MM.1S (cell line): ENCODE measurements around the gene NXPH1.

Source experiments
- DNase-seq: peaks from one replicate; pipeline ENCODE4 v3.0.0-alpha.2; 2015
- H2AFZ ChIP-seq: fragments of 300-600 bp; sonication (generic); 2 replicates; pipeline ENCODE4 v1.6.0; 2016; ENCODE audit warnings: antibody characterized with exemption, low read length
- H3F3A ChIP-seq: fragments of 300-600 bp; sonication (generic); 2 replicates; pipeline ENCODE4 v1.6.1; 2016; ENCODE audit warnings: mild to moderate bottlenecking, antibody characterized with exemption, low read length, moderate library complexity, mixed read lengths; ENCODE audit not compliant: insufficient read depth
- H3K27ac ChIP-seq: fragments of 300-600 bp; sonication (generic); 2 replicates; pipeline ENCODE4 v1.5.1; 2016; ENCODE audit warnings: mild to moderate bottlenecking, low read length
- H3K27me3 ChIP-seq: fragments of 300-600 bp; sonication (generic); replicated peaks from 2 replicates; pipeline ENCODE4 v1.6.0; 2016; ENCODE audit warnings: low read length; ENCODE audit not compliant: insufficient read depth
- H3K36me3 ChIP-seq: fragments of 300-600 bp; sonication (generic); replicated peaks from 2 replicates; pipeline ENCODE4 v1.6.1; 2016; ENCODE audit warnings: mild to moderate bottlenecking, low read length, mixed read lengths; ENCODE audit not compliant: insufficient read depth
- H3K4me1 ChIP-seq: fragments of 300-600 bp; sonication (generic); 2 replicates; pipeline ENCODE4 v1.6.1; 2016; ENCODE audit warnings: low read length, mixed read lengths
- H3K4me2 ChIP-seq: fragments of 300-600 bp; sonication (generic); 2 replicates; pipeline ENCODE4 v1.6.0; 2016; ENCODE audit warnings: low read depth, low read length
- H3K4me3 ChIP-seq: fragments of 300-600 bp; sonication (generic); 2 replicates; pipeline ENCODE4 v1.5.1; 2016; ENCODE audit warnings: low read length, mixed read lengths
- H3K79me2 ChIP-seq: fragments of 300-600 bp; sonication (generic); 2 replicates; pipeline ENCODE4 v1.6.1; 2016; ENCODE audit warnings: mixed run types, low read length, mixed read lengths
- H3K9ac ChIP-seq: fragments of 300-600 bp; sonication (generic); 2 replicates; pipeline ENCODE4 v1.6.1; 2016; ENCODE audit warnings: low read length, mixed read lengths
- H3K9me2 ChIP-seq: fragments of 300-600 bp; sonication (generic); replicated peaks from 2 replicates; pipeline ENCODE4 v1.6.1; 2016; ENCODE audit warnings: mild to moderate bottlenecking, low read length, mixed read lengths; ENCODE audit not compliant: insufficient read depth
- H3K9me3 ChIP-seq: fragments of 300-600 bp; sonication (generic); replicated peaks from 2 replicates; pipeline ENCODE4 v1.6.1; 2016; ENCODE audit warnings: mild to moderate bottlenecking, low read length, mixed read lengths; ENCODE audit not compliant: insufficient read depth
- H4K20me1 ChIP-seq: fragments of 300-600 bp; sonication (generic); 2 replicates; pipeline ENCODE4 v1.6.1; 2016; ENCODE audit warnings: mild to moderate bottlenecking, low read length, moderate library complexity, mixed read lengths; ENCODE audit not compliant: insufficient read depth
- CTCF ChIP-seq: fragments of 300-600 bp; sonication (generic); IDR thresholded peaks from 2 replicates; pipeline ENCODE4 v1.5.1; 2016; ENCODE audit warnings: antibody characterized with exemption, low read length, mixed read lengths
- EZH2 ChIP-seq: fragments of 300-600 bp; sonication (generic); optimal IDR thresholded peaks from 2 replicates; pipeline ENCODE3; 2017; ENCODE audit warnings: low read depth, mild to moderate bottlenecking, antibody characterized with exemption, low read length, mixed read lengths
- EZH2phosphoT487 ChIP-seq: fragments of 300-600 bp; sonication (generic); IDR thresholded peaks from 2 replicates; pipeline ENCODE4 v1.6.1; 2018; ENCODE audit warnings: antibody characterized with exemption, low read length

The NXPH1 gene

GRCh38 chr7:8669501-8669851 lies 236.1 kb downstream of the NXPH1 start:
- no peak for DNase-seq
- no peak overlapping the region for H3K4me3 ChIP-seq
- H3K4me2 ChIP-seq: no peak overlapping the region
- no peaks in the 10 kb centered on the region for H4K20me1 ChIP-seq
- no peak for TF ChIP-seq EZH2
- no peak for TF ChIP-seq EZH2phosphoT487
- no peak for TF ChIP-seq CTCF
- no peaks in the 10 kb centered on the region for H3K27me3 ChIP-seq
- H3K27ac ChIP-seq: no peak overlapping the region
- H3K9me3 ChIP-seq: no peaks in the 10 kb centered on the region
- no peaks in the 10 kb centered on the region for H3K9me2 ChIP-seq
- no peaks in the 10 kb centered on the region for H3K36me3 ChIP-seq
- no peaks in the 10 kb centered on the region for H3K79me2 ChIP-seq
- H3K4me1 ChIP-seq: no peaks in the 10 kb centered on the region
- no peaks in the 10 kb centered on the region for H3F3A ChIP-seq
- H2AFZ ChIP-seq: no peak overlapping the region
- H3K9ac ChIP-seq: no peak overlapping the region

- Histone ChIP-seq H3K9me2 (no peaks in the 10 kb centered on the region), H3K9ac (no peak overlapping the region), H3K9me3 (no peaks in the 10 kb centered on the region), H3F3A (no peaks in the 10 kb centered on the region), H4K20me1 (no peaks in the 10 kb centered on the region), H3K27ac (no peak overlapping the region), H3K4me3 (no peak overlapping the region), H3K79me2 (no peaks in the 10 kb centered on the region), H3K27me3 (no peaks in the 10 kb centered on the region), H3K36me3 (no peaks in the 10 kb centered on the region), H3K4me2 (peak overlapping the region; percentile 34), H2AFZ (0 out of 2 replicates have a peak overlapping the region, but pooled peaks have one; percentile 13), H3K4me1 (0 out of 2 replicates have a peak, but pooled peaks cover 7% of the 10 kb centered on the region)
- TF ChIP-seq CTCF (no peak), EZH2 (no peak), EZH2phosphoT487 (no peak)
- DNase-seq: peak; percentile 55
Observed at GRCh38 chr7:8684426-8684825, 251.0 kb downstream of the NXPH1 start.

GRCh38 chr7:8699875-8700624 lies 266.6 kb downstream of the NXPH1 start:
- TF ChIP-seq CTCF (no peak), EZH2 (no peak), EZH2phosphoT487 (no peak)
- Histone ChIP-seq H3K4me2 (no peak overlapping the region), H3K4me3 (no peak overlapping the region), H3K27ac (no peak overlapping the region), H3K9ac (no peak overlapping the region), H3K9me3 (no peaks in the 10 kb centered on the region), H3F3A (no peaks in the 10 kb centered on the region), H2AFZ (no peak overlapping the region), H3K27me3 (no peaks in the 10 kb centered on the region), H4K20me1 (no peaks in the 10 kb centered on the region), H3K36me3 (no peaks in the 10 kb centered on the region), H3K79me2 (no peaks in the 10 kb centered on the region), H3K9me2 (no peaks in the 10 kb centered on the region), H3K4me1 (no peaks in the 10 kb centered on the region)
- no peak for DNase-seq
